Superior temporal gyrus (tissue), 1 donor: ENCODE results near the gene MRPS18B.
A peak's percentile ranks its signal among the peaks of the same experiment; 100 is the strongest.
"Not testable (repeated sequence)": the region's sequence is repeated elsewhere in the genome, so short reads cannot be mapped to it uniquely, and the experiment has no call there.

Experiments
- DNase-seq: peaks from one replicate; pipeline ENCODE4 v3.0.0-alpha.2; 2016; ENCODE audit errors: extremely low spot score

The MRPS18B gene

GRCh38 chr6:30641048-30641447 is 23.4 kb downstream of the MRPS18B start:
- no peak for DNase-seq

- no peak for DNase-seq
Measured at GRCh38 chr6:30643656-30644055, 26.0 kb downstream of the MRPS18B start.

DNA sequence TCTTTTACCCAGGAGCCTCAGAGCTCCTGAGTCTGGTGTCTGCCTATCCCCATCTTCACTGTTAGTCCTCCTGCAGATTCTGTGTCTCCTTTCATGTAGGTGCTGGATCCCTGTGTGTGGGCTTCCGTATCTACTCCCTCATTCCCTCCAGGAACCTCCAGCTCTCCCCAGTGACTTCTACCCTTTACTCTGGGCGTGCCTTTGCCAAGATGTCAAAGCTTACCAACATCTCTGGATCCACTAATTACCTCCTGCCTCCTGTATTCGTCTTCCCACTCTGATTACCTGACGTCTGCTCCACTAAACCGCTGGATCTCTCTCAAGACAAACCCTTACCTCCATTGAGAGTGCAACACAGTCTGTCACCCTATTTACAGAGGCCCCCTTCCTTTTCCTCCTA is 27.1 kb downstream of the MRPS18B start:
- no peak for DNase-seq

- no peak for DNase-seq
Measured at GRCh38 chr6:30645989-30646388, 28.3 kb downstream of the MRPS18B start.

DNA sequence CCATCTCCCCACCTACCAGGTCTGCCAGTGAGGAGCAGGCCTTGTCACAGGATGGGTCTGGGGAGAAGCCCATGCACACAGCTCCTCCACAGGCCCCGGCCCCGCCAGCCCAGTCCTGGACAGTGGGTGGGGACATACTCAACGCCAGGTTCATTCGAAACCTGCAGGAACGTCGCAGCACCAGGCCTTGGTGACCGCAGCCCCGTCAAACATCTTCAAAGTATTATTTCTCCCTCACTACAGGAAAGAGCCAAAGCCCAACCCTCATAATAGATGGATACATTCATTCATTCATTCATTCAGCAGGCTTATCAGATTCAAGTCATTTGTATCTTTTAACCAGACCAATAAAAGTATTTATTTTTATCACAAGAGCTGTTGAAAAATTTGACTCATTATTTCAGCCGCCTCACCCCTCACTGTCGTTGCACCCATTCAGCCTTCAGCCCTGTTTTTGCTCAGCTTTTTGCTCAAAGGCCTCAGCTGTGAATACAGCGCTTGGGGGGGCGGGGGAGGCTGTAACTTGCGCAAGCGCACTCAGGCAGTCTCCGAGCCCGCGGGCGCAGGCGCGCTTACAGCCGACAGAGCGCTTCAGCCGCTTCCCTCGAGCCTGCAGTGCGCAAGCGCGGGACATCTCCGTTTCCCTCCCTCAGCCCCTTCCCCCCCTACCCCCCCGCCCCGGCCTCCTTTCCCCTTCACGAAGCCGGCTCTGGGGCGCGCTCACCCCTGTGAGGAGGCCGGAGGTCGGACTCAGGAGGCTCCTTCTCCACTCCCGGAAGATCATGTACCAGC is 29.0 kb downstream of the MRPS18B start, which contains the start of gene C6orf136:
Gene C6orf136 (plus strand): TSS at position 684 of the 792 bp plus-strand sequence. CDS start 99 bp downstream, at position 783.
- DNase-seq: peak; percentile 94

DNA sequence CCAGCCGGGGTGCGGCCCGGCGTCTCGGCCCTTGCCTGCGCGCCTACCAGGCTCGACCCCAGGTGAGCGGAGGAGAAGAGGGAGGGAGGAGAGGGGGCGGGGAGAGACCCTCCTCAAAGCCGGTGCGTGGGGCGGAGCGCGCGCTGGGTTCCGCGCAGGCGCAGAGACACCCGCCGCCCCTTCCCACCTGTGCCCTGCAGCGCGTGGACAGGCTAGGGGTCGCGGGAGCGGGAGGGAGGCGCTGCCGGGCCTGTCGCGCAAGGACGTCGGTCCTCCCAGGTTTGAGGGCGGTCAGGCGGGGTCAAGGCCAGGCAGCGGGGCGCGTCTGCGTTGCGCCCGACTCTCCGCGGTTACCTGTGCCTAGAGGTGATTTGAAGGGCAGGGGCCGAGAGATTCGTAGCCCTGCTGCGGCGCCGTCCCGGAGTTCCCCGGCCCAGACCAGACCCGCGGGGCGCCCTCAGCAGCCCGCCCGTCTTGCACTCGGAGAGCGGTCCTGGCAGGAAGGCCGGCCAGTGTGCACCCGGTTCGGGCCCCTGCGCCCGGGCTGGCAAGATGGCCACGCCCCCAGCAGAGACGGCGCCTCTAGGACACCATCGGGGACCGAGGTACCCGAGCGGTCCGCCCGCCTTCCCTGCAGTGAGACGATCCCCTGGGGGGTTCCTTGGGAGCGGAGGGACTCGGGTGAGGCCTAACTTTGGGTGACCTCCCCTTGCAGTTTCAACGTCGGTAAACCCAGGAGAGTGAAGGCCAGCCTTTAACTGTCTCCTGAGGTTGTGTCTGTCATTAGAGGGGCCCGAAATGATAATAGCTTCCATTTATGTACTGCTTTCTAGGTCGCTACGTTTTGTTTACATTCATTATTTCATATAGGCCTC is 29.8 kb downstream of the MRPS18B start:
- peak; percentile 47 for DNase-seq

GRCh38 chr6:30651143-30651542 is 33.5 kb downstream of the MRPS18B start:
- DNase-seq: no peak

DNA sequence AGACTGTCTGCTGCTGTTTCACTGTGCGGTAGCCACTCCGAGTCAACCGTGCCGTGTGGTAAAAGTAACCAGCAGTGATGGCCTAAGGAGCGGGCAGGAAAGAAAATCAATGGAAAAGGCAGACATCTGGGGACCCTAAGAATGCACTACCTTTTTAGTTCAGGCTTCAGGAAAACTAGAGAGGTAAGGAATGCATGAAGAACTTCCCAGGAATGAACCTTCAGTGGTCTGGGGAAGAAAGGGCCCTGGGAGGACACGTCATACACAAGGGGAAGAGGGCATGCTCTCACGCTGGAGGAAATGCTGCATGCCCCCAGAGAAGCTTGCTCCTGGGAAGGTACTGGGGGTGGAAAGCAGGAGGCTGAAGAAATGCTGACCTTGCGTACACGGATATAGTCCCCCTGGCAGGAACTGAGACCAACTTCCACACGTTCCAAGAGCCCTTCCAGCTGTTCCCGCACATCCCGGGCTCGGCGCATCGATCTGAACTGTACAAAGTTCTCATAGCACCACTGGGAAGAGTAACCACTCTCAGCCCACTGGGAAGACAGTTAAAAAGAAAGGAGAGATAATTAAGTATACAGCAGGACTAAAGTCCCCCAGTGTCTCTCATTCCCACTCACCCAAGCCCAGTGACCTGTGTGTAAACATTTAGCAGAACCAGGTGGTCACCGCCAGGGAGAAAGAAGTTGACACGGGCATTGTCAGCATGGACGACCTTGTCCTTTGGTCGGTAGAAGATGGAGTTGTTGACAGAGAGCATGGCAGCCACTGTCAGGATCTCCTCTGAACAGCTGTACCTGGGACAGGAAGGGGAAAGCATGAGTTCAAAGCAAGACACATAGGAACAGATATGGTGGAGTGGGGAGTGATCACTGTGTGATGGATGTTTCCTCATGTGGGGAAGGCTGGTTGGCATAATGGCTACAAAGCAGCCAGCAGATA is 37.4 kb downstream of the MRPS18B start:
- no peak for DNase-seq

DNA sequence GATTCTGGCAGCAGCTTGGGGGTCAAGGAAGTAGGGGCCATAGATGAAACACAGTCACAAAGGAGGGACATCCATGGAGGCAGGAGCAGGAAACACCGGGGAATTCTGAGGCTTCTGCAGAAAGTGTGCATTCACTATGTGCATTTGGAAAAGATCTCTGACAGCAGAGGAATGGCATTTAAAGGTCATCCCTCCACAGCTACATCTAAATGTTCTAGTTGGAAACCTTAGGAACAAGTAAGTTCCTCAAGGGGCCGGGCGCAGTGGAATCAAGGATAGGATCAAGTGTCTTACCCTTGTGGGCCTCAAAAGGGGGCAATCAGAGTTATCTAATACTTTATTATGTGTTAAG is 38.1 kb downstream of the MRPS18B start:
- DNase-seq: no peak

DNA sequence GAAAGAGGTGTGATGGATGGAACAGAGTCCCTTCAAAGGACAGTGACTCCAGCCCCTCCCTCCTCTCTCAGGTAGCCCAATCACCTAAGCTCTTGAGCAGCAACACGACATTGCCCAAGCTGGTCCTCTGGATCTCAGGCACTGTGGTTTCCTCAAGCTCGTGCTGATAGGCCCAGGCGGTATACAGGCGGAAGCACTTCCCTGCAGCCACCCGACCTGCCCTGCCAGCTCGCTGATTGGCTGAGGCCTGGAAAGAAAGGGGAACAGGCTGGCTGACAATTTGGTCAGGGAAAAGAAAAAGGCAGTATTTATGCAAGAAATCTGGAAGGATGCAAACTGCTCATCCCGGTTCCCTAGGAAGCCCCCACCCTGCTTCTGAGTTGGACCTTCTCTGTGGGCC is 38.9 kb downstream of the MRPS18B start:
- no peak for DNase-seq

- no peak for DNase-seq
Measured at GRCh38 chr6:30657454-30657853, 39.8 kb downstream of the MRPS18B start.

GRCh38 chr6:30657922-30658321 is 40.3 kb downstream of the MRPS18B start:
- not testable (repeated sequence) for DNase-seq

- no peak for DNase-seq
Measured at GRCh38 chr6:30664994-30665767, 47.5 kb downstream of the MRPS18B start.

DNA sequence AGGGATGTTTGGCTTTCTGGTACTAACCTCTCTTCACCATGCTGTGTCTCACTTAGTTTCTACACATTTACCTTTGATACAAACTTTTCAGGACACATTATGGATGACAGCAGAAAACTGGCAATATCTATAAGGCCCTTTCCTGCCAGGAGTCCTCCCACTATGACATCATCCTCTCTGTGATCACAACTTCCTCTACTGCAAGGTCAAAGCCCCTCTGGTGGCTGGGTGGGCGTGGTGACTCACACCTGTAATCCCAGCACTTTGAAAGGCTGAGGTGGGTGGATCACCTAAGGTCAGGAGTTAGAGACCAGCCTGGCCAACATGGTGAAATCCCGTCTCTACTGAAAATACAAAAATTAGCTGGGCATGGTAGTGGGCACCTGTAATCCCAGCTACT is 48.7 kb downstream of the MRPS18B start:
- DNase-seq: not testable (repeated sequence)

- no peak for DNase-seq
Measured at GRCh38 chr6:30670760-30671527, 53.3 kb downstream of the MRPS18B start.

GRCh38 chr6:30672445-30673253 is 55.0 kb downstream of the MRPS18B start, which contains the start of gene DHX16:
Gene DHX16, minus strand, starts transcription at chr6:30673006. Its CDS starts 165 bp downstream, at chr6:30672841.
- peak; percentile 97 for DNase-seq
